Peyer's patch (tissue), 4 donors: Measurements from ENCODE around the gene CCDC93.

Source experiments
- POLR2A ChIP-seq, 2 donors: fragments of 450-650 bp; IDR thresholded peaks; one replicate each; pipeline ENCODE4 v1.5.1; 2017; ENCODE audit warnings: antibody characterized with exemption in 2 of 2, mild to moderate bottlenecking in 2 of 2, moderate library complexity in 2 of 2
- TF ChIP-seq, protein P1 (sequence below), 6 experiments: fragments of 450-650 bp in 4 of 6; fragments of 200-600 bp in 2 of 6; sonication (generic) in 1 of 6; IDR thresholded peaks; one replicate each; pipeline ENCODE4 v1.5.1; 2017 to 2019; ENCODE audit warnings: antibody characterized with exemption in 6 of 6, mild to moderate bottlenecking in 3 of 6, moderate library complexity in 1 of 6

DNA sequence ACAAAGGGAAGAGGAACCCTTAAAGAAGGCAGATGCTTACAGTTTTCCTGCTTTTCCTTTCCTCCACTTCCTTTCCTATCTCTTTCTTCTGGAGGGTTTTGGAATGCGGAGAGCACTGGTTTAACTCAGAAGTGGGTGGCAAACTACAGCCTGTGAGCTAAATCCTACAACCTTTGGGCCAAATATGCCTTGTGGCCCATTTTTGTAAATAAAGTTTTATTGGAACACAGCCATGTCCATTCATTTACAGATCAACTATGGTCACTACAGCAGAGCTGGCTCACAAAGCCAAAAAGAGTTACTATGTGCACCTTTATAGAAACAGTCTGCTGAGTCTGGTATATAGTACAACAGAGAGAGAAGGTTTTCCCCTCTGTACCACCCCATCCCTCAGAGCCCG lies 69.1 kb downstream of the CCDC93 start:
- TF ChIP-seq POLR2A (IDR thresholded peaks at IDR 0.05): no peak
- TF ChIP-seq, protein P1, sequence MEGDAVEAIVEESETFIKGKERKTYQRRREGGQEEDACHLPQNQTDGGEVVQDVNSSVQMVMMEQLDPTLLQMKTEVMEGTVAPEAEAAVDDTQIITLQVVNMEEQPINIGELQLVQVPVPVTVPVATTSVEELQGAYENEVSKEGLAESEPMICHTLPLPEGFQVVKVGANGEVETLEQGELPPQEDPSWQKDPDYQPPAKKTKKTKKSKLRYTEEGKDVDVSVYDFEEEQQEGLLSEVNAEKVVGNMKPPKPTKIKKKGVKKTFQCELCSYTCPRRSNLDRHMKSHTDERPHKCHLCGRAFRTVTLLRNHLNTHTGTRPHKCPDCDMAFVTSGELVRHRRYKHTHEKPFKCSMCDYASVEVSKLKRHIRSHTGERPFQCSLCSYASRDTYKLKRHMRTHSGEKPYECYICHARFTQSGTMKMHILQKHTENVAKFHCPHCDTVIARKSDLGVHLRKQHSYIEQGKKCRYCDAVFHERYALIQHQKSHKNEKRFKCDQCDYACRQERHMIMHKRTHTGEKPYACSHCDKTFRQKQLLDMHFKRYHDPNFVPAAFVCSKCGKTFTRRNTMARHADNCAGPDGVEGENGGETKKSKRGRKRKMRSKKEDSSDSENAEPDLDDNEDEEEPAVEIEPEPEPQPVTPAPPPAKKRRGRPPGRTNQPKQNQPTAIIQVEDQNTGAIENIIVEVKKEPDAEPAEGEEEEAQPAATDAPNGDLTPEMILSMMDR (IDR thresholded peaks at IDR 0.05): no peak
